NB4 (cell line): ENCODE data around the gene CRIP1.

Source experiments
- POLR2A ChIP-seq: IDR thresholded peaks from 2 replicates; pipeline ENCODE4 v1.6.1; 2011; ENCODE audit warnings: mild to moderate bottlenecking; ENCODE audit not compliant: insufficient read length; ENCODE audit errors: extremely low read depth
- TF ChIP-seq, protein P1 (sequence below): IDR thresholded peaks from one replicate; pipeline ENCODE4 v1.5.1; 2012; ENCODE audit warnings: low read depth, low read length

DNA sequence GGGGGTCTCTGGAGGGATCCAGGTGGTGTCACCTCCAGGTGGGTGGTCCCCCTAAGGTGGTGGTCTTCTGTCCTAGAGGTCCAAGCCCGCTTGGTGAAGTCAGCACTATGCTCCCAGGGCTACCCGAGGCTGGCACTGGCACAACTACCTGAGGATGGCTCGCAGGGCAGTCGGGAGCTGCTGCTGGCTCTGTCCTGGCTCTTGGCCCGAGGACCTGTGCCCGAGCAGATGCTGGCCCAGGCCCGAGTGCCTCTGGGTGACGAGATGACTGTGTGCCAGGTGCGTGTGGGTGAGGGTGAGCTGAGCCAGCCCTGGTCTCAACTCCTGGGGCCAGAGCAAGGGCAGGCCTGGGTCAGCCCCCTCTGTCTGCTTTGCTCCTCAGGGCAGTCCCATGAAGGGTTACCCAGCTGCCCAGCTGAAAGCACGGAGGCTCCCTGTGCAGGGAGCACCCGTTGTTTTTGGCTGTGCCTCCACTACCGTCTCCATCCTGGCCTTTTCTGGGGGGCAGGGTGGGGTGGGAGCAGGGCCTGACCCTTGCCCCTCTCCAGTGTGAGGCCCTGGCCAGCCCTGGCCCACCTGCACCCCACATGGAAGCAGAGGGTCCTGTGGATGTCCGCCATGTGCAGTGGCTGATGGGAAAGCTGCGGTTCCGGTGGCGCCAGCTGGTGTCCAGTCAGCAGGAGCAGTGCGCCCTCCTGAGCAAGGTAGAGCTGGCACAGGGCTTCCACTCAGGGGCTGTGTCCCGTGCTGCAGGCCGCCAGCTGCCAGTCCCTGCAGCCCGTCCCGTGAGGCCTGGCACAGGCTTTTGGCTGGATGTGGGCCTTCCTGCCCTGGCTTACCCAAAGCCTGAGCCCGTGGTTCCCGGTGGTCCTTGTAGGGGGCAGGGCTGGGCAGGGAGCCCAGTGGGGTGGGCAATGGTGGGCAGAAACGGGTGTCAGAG, 5.6 kb downstream of the CRIP1 start:
- TF ChIP-seq, protein P1, sequence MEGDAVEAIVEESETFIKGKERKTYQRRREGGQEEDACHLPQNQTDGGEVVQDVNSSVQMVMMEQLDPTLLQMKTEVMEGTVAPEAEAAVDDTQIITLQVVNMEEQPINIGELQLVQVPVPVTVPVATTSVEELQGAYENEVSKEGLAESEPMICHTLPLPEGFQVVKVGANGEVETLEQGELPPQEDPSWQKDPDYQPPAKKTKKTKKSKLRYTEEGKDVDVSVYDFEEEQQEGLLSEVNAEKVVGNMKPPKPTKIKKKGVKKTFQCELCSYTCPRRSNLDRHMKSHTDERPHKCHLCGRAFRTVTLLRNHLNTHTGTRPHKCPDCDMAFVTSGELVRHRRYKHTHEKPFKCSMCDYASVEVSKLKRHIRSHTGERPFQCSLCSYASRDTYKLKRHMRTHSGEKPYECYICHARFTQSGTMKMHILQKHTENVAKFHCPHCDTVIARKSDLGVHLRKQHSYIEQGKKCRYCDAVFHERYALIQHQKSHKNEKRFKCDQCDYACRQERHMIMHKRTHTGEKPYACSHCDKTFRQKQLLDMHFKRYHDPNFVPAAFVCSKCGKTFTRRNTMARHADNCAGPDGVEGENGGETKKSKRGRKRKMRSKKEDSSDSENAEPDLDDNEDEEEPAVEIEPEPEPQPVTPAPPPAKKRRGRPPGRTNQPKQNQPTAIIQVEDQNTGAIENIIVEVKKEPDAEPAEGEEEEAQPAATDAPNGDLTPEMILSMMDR, result no peak
- TF ChIP-seq POLR2A, result no peak
